Muscle of leg (tissue), 16 donors: ENCODE data around the gene CNOT4. TPM values are rescaled to one million over a fixed set of nuclear protein-coding genes. Genes with fewer than 3 reads are reported as not detected.
A peak's percentile ranks its signal among the peaks of the same experiment; 100 is the strongest.

Experiments used
- DNase-seq: peaks from one replicate; pipeline ENCODE4 v3.0.0; 2013
- H3K27ac ChIP-seq: one replicate; pipeline ENCODE4 v1.5.1; 2013; ENCODE audit warnings: mild to moderate bottlenecking, low read length, control low read depth
- H3K27me3 ChIP-seq: one replicate; pipeline ENCODE4 v1.6.1; 2013; ENCODE audit warnings: low read length; ENCODE audit not compliant: control insufficient read depth, insufficient read depth
- H3K36me3 ChIP-seq: one replicate; pipeline ENCODE4 v1.6.1; 2013; ENCODE audit warnings: low read length; ENCODE audit not compliant: control insufficient read depth, insufficient read depth
- H3K4me1 ChIP-seq: one replicate; pipeline ENCODE4 v1.6.1; 2013; ENCODE audit warnings: low read length; ENCODE audit not compliant: control insufficient read depth, insufficient read depth
- H3K4me3 ChIP-seq: one replicate; pipeline ENCODE4 v1.5.1; 2013; ENCODE audit warnings: low read length, control low read depth
- H3K9me3 ChIP-seq: replicated peaks from 2 replicates; pipeline ENCODE4 v1.6.1; 2013; ENCODE audit warnings: low read depth, low read length; ENCODE audit not compliant: control insufficient read depth
- WGBS: methylation state at CpG from one replicate; pipeline ENCODE4 v1.1.5; 2013; ENCODE audit warnings: missing lambda C conversion rate; ENCODE audit not compliant: insufficient coverage; 5-methylcytosine and 5-hydroxymethylcytosine counted together
- long read RNA-seq, 11 donors: transcript quantifications; one replicate each; lab custom pipeline, GENCODE V29; 2026
- polyA plus RNA-seq, 8 donors: library from polyadenylated mRNA; unstranded; fragments of 120-200 nt; gene quantifications; one replicate each; pipeline versions ENCODE4 v1.2.1 to v1.2.3, GENCODE V29; 2013; ENCODE audit warnings: inconsistent platforms in 1 of 8, low replicate concordance in 1 of 8; ENCODE audit not compliant: insufficient read length in 8 of 8, insufficient read depth in 1 of 8
- total RNA-seq: library from RNA; stranded (reverse); fragments of 120-200 nt; gene quantifications from one replicate; pipeline ENCODE4 v1.2.4, GENCODE V29; 2013

The CNOT4 gene, protein sequence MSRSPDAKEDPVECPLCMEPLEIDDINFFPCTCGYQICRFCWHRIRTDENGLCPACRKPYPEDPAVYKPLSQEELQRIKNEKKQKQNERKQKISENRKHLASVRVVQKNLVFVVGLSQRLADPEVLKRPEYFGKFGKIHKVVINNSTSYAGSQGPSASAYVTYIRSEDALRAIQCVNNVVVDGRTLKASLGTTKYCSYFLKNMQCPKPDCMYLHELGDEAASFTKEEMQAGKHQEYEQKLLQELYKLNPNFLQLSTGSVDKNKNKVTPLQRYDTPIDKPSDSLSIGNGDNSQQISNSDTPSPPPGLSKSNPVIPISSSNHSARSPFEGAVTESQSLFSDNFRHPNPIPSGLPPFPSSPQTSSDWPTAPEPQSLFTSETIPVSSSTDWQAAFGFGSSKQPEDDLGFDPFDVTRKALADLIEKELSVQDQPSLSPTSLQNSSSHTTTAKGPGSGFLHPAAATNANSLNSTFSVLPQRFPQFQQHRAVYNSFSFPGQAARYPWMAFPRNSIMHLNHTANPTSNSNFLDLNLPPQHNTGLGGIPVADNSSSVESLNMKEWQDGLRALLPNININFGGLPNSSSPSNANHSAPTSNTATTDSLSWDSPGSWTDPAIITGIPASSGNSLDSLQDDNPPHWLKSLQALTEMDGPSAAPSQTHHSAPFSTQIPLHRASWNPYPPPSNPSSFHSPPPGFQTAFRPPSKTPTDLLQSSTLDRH
- 12.1 TPM for total RNA-seq
- 10 to 100 TPM; 16.6 to 23.3 (median 20.9) TPM for polyA plus RNA-seq
- long read RNA-seq, donor 1, partial matches to known transcripts, result 0 of 1 reads
- long read RNA-seq, donor 1, other reads (novel, unspliced or antisense), result 0 of 1 reads
- long read RNA-seq, donor 2, result 0 reads
- long read RNA-seq, donor 3, full-length matches to known transcripts, result 7 of 7 reads
- long read RNA-seq, donor 3, partial matches to known transcripts, result 0 of 7 reads
- long read RNA-seq, donor 3, other reads (novel, unspliced or antisense), result 0 of 7 reads
- long read RNA-seq, donor 4, result 0 reads
- long read RNA-seq, donor 5, full-length matches to known transcripts, result 2 of 2 reads
- long read RNA-seq, donor 5, partial matches to known transcripts, result 0 of 2 reads
- long read RNA-seq, donor 5, other reads (novel, unspliced or antisense), result 0 of 2 reads
- long read RNA-seq, donor 6, partial matches to known transcripts, result 8 of 11 reads
- long read RNA-seq, donor 6, other reads (novel, unspliced or antisense), result 0 of 11 reads
- long read RNA-seq, donor 7, result 0 reads
- long read RNA-seq, donor 8, partial matches to known transcripts, result 0 of 1 reads
- long read RNA-seq, donor 8, other reads (novel, unspliced or antisense), result 0 of 1 reads
- long read RNA-seq, donor 9, partial matches to known transcripts, result 6 of 7 reads
- long read RNA-seq, donor 9, other reads (novel, unspliced or antisense), result 0 of 7 reads
- long read RNA-seq, donor 10, result 0 reads
- long read RNA-seq, donor 11, full-length matches to known transcripts, result 2 of 9 reads
- long read RNA-seq, donor 11, partial matches to known transcripts, result 7 of 9 reads
- long read RNA-seq, donor 11, other reads (novel, unspliced or antisense), result 0 of 9 reads

DNA sequence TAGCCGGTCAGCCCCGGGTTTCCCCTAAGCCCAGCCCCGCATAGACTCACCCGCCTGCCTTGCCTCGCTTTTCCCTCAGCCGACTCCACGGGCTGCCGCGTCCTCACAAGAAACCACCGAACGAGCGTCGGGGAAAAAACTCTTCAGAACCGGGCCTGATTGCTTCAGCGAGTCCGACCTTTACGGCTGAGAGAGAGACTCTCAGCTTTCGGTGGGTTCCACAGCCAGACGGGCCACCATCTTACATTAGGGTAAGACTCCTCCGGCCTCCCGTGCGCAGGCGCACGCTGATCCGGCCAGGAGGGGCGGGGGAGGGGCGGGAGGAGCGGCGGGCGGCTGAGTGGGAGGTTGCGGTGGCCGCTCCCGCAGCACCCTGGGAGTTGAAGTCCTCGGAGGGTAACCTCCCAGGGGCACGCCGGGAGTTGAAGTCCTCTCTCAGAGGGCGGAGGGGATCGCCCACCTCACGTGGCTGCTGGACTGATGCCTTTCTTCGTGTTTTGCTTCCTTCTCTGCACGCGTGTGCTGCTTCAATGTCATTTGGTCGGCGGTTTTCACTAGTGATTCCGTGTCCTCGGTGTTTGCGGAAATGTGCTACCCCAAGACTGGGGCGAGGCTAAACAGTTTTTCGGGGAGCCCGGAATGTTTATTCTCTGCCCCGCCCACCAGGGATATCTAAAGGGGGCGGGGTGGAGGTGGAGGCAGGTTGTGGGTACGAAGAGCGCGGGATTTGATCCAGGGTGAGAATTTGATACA is at the start of gene CNOT4:
CNOT4 (minus strand) TSS at position 264 of the 753 bp plus-strand sequence. CDS start 71,771 bp downstream, outside the sequence.
- 0% methylated on average over 40 of the region's 55 CpGs for WGBS
- DNase-seq, result peak; percentile 99
- H3K36me3 ChIP-seq, result no peaks in the 10 kb centered on the region
- peak within 1 kb of the TSS; percentile 99 for H3K27ac ChIP-seq
- peaks cover 2% of the 10 kb centered on the region for H3K4me1 ChIP-seq
- H3K9me3 ChIP-seq, result no peaks in the 10 kb centered on the region
- H3K4me3 ChIP-seq, result peak within 1 kb of the TSS; percentile 84
- H3K27me3 ChIP-seq, result no peaks in the 10 kb centered on the region

DNA sequence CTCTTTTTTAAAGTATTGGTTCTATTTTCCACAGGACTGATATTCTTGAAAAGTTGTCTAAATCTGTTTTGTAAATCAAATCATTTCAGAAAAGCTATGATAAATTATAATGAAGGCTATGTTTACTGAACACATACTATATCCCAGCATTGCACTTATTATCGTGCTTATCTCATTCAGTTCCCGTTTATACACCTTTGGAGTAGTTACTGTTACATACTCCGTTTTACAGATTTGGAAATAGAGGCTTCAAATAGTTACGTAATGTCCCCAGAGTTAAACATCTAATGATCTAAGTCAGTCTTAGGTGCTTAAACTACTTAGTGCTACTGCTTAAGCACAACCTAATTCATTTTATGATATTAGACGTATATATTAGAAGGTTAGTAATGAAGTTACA is 49.0 kb upstream of the CNOT4 start:
- no peak for DNase-seq
- H3K27ac ChIP-seq, result peak overlapping the region; percentile 98

DNA sequence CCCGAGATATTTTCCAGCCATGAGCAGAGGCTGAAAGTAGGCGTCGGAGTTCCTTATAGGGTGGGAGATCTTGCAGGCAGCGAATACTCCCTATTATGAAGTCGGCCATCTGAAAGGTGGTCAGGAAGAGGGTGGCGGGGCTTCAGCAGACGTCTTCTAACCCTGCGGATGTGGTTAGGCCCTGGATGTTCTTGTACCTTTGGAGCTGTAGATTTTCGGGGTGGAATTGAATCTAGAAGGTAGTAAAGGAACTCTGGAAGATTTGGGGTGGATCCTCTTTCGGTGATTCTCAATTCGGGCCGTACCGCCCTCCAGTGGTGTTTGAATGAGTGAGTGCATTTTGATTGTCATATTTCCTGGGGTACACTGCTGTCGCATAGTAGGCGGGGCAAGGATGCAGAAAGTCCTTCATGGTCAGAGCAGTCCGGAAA is 48.5 kb upstream of the CNOT4 start:
- Histone ChIP-seq H3K27ac (peak overlapping the region; percentile 98), H3K27me3 (no peaks in the 10 kb centered on the region), H3K36me3 (no peaks in the 10 kb centered on the region), H3K9me3 (no peaks in the 10 kb centered on the region), H3K4me3 (peak overlapping the region; percentile 91), H3K4me1 (peaks cover 2% of the 10 kb centered on the region)
- WGBS, result 3% methylated on average over 10 of the region's 16 CpGs
- peak; percentile 87 for DNase-seq

More for the DNA sequence above, 49.0 kb upstream of the CNOT4 start:
- Histone ChIP-seq H3K27me3 (no peaks in the 10 kb centered on the region), H3K4me3 (peak overlapping the region; percentile 91), H3K9me3 (no peaks in the 10 kb centered on the region), H3K36me3 (no peaks in the 10 kb centered on the region), H3K4me1 (peaks cover 2% of the 10 kb centered on the region)
- WGBS, result no CpG with 5 or more reads among the region's 5 CpGs

DNA sequence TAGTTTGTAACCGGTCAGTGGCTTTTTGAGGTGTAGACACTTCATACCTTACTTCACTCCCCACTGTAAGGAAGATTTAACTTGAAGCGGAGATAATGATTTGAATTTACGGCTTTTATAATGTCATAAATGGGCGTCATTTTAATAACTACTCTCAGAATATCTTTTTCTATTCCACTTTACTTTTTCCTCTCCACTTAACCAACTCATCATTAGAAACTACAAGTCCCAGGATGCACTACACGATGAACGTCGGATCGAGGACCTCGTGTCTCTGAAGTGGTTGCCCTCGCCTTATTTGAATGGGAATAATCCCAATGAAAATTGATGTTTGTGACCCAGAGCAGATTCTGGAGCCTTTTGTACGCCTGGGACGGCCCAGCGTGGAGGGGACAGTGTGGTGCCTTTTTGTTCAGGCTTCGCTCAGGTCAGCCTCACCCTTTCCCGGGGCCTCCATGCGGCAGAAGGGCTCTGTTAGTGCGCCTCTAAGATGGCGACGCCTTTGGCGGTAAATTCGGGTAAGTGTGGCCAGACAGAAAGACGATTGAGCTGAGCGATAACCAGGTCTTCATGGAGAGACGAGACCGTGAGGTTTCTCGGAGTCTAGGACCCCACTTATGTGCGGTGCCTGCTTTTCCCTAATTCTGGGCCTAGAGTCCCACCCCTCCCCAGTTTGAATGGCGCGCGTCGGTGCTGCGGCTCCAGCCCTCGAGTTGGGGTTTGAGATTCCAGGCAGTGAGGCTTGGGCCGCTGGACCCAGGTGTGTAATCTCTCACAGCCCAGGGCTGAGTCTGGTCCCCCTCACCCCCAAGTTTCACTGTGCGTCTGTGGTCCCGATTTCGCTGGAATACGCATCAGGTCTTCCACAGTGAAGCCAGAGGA is 47.8 kb upstream of the CNOT4 start, which contains the start of gene NUP205:
NUP205 (plus strand) TSS at position 463 of the 882 bp plus-strand sequence; CDS start at position 491, 28 bp downstream.
- Histone ChIP-seq H3K9me3 (no peaks in the 10 kb centered on the region), H3K4me3 (peak within 1 kb of the TSS; percentile 91), H3K36me3 (no peaks in the 10 kb centered on the region), H3K4me1 (peaks cover 2% of the 10 kb centered on the region), H3K27me3 (no peaks in the 10 kb centered on the region), H3K27ac (peak within 1 kb of the TSS; percentile 98)
- DNase-seq, result peak; percentile 94
- 0% methylated on average over 28 of the region's 38 CpGs for WGBS

DNA sequence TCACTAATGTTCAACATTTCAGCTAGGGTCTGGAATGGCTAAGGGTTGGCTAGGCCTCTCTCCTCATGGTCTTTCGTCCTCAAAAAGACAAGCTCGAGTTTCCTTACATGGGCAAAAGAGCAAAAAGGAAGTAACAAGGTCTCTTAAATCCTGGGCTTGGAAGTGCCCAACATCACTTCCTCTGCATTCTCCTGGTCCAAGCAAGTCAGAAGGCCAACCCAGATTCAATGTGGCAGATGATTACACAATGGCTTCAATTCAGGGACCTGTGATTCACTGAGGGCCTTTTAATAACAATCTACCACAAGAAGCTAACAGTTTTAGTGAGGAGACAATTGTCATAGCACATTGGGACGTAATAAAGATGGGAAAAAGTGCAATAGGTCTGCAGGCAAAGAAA is 43.4 kb upstream of the CNOT4 start:
- H3K27ac ChIP-seq, result no peak overlapping the region
- DNase-seq, result peak; percentile 15

DNA sequence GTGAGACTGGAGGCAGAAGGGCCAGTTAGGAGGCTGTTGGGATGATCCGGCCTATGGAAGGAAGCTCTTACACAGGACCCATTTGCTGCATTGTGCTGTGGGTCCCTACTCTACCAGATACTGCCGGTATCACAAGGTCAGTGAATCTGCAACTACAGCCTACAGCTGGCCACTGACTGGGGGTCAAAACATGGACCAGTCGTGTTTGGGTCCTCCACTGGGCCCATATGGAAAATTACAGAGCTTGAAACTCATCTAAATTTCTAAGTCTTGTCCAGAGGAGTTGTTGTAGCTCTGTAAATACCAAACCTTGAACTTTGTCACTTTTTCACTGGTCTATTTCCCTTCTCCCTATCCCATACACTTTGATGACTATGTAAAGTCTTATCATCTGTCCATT is 42.2 kb upstream of the CNOT4 start:
- no peak overlapping the region for H3K4me3 ChIP-seq
- H3K27me3 ChIP-seq, result no peaks in the 10 kb centered on the region
- 57% methylated on average over 3 of the region's 3 CpGs for WGBS
- H3K36me3 ChIP-seq, result no peaks in the 10 kb centered on the region
- H3K9me3 ChIP-seq, result no peaks in the 10 kb centered on the region
- DNase-seq, result no peak
- no peaks in the 10 kb centered on the region for H3K4me1 ChIP-seq
- H3K27ac ChIP-seq, result no peak overlapping the region

More for the DNA sequence above, 43.4 kb upstream of the CNOT4 start:
- H3K4me1 ChIP-seq, result no peaks in the 10 kb centered on the region
- 75% methylated on average over 1 of the region's 3 CpGs for WGBS
- H3K36me3 ChIP-seq, result no peaks in the 10 kb centered on the region
- H3K27me3 ChIP-seq, result no peaks in the 10 kb centered on the region
- H3K4me3 ChIP-seq, result no peak overlapping the region
- no peaks in the 10 kb centered on the region for H3K9me3 ChIP-seq

DNA sequence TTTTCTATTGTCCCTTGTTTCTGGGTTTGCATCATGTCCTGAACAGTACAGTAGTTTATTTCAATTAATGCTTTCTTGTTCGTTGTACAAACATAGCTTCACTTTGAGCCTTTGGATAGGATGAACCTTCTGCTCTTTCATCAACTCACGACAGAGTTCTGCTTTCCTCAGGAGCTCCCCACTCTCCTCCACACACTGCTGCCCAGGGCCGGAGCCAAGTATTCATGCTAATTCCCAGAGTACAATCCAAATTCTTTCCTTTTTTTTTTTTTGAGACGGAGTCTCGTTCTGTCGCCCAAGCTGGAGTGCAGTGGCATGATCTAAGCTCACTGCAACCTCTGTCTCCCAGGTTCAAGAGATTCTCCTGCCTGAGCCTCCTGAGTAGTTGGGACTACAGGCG is 40.3 kb upstream of the CNOT4 start:
- H3K4me3 ChIP-seq, result no peak overlapping the region
- H3K4me1 ChIP-seq, result no peaks in the 10 kb centered on the region
- H3K27me3 ChIP-seq, result no peaks in the 10 kb centered on the region
- H3K36me3 ChIP-seq, result no peaks in the 10 kb centered on the region
- WGBS, result 55% methylated on average over 6 of the region's 7 CpGs
- no peak overlapping the region for H3K27ac ChIP-seq
- DNase-seq, result no peak
- no peaks in the 10 kb centered on the region for H3K9me3 ChIP-seq

DNA sequence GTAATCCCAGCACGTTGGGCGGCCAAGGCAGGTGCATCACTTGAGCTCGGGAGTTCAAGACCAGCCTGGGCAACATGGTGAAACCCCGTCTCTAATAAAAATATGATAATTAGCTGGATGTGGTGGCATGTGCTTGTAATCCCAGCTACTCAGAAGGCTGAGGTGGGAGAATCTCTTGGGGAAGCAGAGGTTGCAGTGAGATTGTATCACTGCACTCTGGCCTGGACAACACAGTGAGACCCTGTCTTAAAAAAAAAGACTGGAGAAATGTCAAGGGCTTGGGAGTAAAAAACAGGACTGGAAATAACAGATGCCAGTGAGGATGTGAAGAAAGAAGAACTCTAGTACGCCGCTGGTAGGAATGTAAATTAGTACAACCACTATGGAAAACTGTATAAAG is 31.1 kb upstream of the CNOT4 start:
- Histone ChIP-seq H3K4me1 (no peaks in the 10 kb centered on the region), H3K36me3 (no peaks in the 10 kb centered on the region), H3K4me3 (no peak overlapping the region), H3K27me3 (no peaks in the 10 kb centered on the region), H3K9me3 (no peaks in the 10 kb centered on the region), H3K27ac (no peak overlapping the region)
- no peak for DNase-seq
- WGBS, result 92% methylated on average over 3 of the region's 6 CpGs
